OCI-LY7 (cell line): Measurements from ENCODE around the gene DAPK2. TPM values are rescaled to one million over a fixed set of nuclear protein-coding genes. Genes with fewer than 3 reads are reported as not detected.

Experiments used
- BruUV-seq: library from RNA; stranded (reverse); fragments of 400-500 nt; replicated peaks from 2 replicates; lab custom pipeline; 2021; lab: Mats Ljungman, UMichigan
- CTCF ChIA-PET: fragments of 300-600 bp; sonication (Branson Sonifier 250); formaldehyde crosslinking; loops from one replicate; lab custom pipeline; 2022; ENCODE audit warnings: antibody characterized with exemption; ENCODE audit not compliant: unreplicated experiment; lab: Charles Lee
- POLR2A ChIA-PET: fragments of 300-600 bp; sonication (Branson Sonifier 250); formaldehyde crosslinking; loops from one replicate; lab custom pipeline; 2022; ENCODE audit warnings: antibody characterized with exemption; lab: Charles Lee
- DNase-seq: peaks from one replicate; pipeline ENCODE4 v3.0.0-alpha.2; 2015; ENCODE audit warnings: low spot score
- H2AFZ ChIP-seq: fragments of 200-600 bp; sonication (generic), shearing (Covaris generic); 2 replicates; pipeline ENCODE4 v1.6.1; 2014; ENCODE audit warnings: mild to moderate bottlenecking, antibody characterized with exemption, low read length, moderate library complexity
- H3K27ac ChIP-seq: fragments of 200-600 bp; sonication (generic); 2 replicates; pipeline ENCODE4 v1.5.1; 2014; ENCODE audit warnings: mixed run types, low read depth, mild to moderate bottlenecking, moderate library complexity, low read length, inconsistent platforms; ENCODE audit not compliant: poor library complexity, severe bottlenecking
- H3K36me3 ChIP-seq: fragments of 200-600 bp; sonication (generic); 2 replicates; pipeline ENCODE4 v1.6.1; 2014; ENCODE audit warnings: mild to moderate bottlenecking, antibody characterized with exemption, low read length, moderate library complexity, mixed read lengths; ENCODE audit not compliant: insufficient read depth
- H3K4me1 ChIP-seq: fragments of 200-600 bp; sonication (generic); 2 replicates; pipeline ENCODE4 v1.5.1; 2014; ENCODE audit warnings: mild to moderate bottlenecking, low read length; ENCODE audit not compliant: insufficient read depth, poor library complexity, severe bottlenecking
- H3K4me2 ChIP-seq: fragments of 200-600 bp; sonication (generic); 2 replicates; pipeline ENCODE4 v1.6.1; 2014; ENCODE audit warnings: mild to moderate bottlenecking, low read length
- H3K4me3 ChIP-seq: fragments of 200-600 bp; sonication (generic); 2 replicates; pipeline ENCODE4 v1.5.1; 2014; ENCODE audit warnings: mild to moderate bottlenecking, low read depth, low read length; ENCODE audit not compliant: poor library complexity, severe bottlenecking
- H3K79me2 ChIP-seq: fragments of 200-600 bp; sonication (generic); 2 replicates; pipeline ENCODE4 v1.6.1; 2016; ENCODE audit warnings: low read depth, mild to moderate bottlenecking, low read length, moderate library complexity, mixed read lengths; ENCODE audit not compliant: insufficient read depth
- H3K9me2 ChIP-seq: fragments of 200-600 bp; sonication (generic); 2 replicates; pipeline ENCODE4 v1.6.1; 2016; ENCODE audit warnings: mild to moderate bottlenecking, low read length, mixed read lengths; ENCODE audit not compliant: insufficient read depth
- H3K9me3 ChIP-seq: fragments of 200-600 bp; sonication (generic); 2 replicates; pipeline ENCODE4 v1.6.1; 2014; ENCODE audit warnings: mild to moderate bottlenecking, mixed run types, low read length, mixed read lengths
- H4K20me1 ChIP-seq: fragments of 200-600 bp; sonication (generic); 2 replicates; pipeline ENCODE4 v1.6.1; 2014; ENCODE audit warnings: mild to moderate bottlenecking, antibody characterized with exemption, low read length, moderate library complexity, mixed read lengths; ENCODE audit not compliant: insufficient read depth
- CTCF ChIP-seq: fragments of 200-600 bp; sonication (generic); conservative IDR thresholded peaks from 2 replicates; pipeline ENCODE4 v1.5.1; 2014; ENCODE audit warnings: mild to moderate bottlenecking, antibody characterized with exemption, low read length, moderate library complexity, mixed read lengths
- EZH2phosphoT487 ChIP-seq: fragments of 200-600 bp; sonication (generic); IDR thresholded peaks from 2 replicates; pipeline ENCODE4 v1.6.1; 2018; ENCODE audit warnings: low read depth, borderline replicate concordance, mild to moderate bottlenecking, mixed run types, antibody characterized with exemption, low read length, moderate library complexity, mixed read lengths
- intact Hi-C: fragments of 100-400 bp; cut with micrococcal nuclease; formaldehyde crosslinking; loops from one replicate; pipeline ENCODE4 v1.10.0; 2022; ENCODE audit not compliant: unreplicated experiment
- total RNA-seq, 2 experiments: library from RNA; depleted of rRNA in 1 of 2; stranded (reverse); fragments of >200 nt in 1 of 2; shearing (Covaris generic) in 1 of 2; gene quantifications; 2 replicates each; pipeline ENCODE4 v1.2.3, GENCODE V29; 2014 to 2022

Gene DAPK2
- total RNA-seq, 2 experiments from 2014 or later: 0.36 to 1.2 TPM

GRCh38 chr15:63912061-63912615, 134.1 kb downstream of the DAPK2 start:
- Histone ChIP-seq H3K9me2 (no peaks in the 10 kb centered on the region), H3K27ac (no peak overlapping the region), H4K20me1 (no peaks in the 10 kb centered on the region), H3K4me1 (peaks cover 4% of the 10 kb centered on the region), H3K4me2 (no peak overlapping the region), H3K4me3 (no peak overlapping the region), H3K36me3 (no peaks in the 10 kb centered on the region), H2AFZ (no peak overlapping the region), H3K79me2 (no peaks in the 10 kb centered on the region), H3K9me3 (no peaks in the 10 kb centered on the region)
- no peak for TF ChIP-seq CTCF
- TF ChIP-seq EZH2phosphoT487: no peak
- no TSS peak for BruUV-seq
- ChIA-PET CTCF (no interaction called here), POLR2A (no interaction called here)
- DNase-seq: no peak
- intact Hi-C loops: no loop called here

DNA sequence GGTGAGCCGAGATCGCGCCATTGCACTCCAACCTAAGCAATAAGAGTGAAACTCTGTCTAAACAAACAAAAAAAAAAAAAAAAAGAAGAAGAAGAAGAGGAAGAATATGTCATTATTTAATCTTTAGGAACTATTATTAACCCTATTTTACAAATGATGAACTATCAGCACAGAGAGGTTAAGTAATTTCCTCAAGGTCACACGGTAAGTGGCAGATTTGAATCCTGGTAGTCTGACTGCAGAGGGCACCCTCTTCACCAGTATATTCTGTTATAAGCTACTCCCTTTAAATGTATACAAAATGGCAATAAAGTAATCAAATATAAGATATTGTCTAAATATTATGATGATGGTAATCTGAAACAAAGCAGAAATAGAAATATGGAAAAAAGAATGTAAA, 135.1 kb downstream of the DAPK2 start:
- no peak for DNase-seq
- no TSS peak for BruUV-seq
- Histone ChIP-seq H3K9me3 (no peaks in the 10 kb centered on the region), H4K20me1 (no peaks in the 10 kb centered on the region), H2AFZ (no peak overlapping the region), H3K4me1 (peaks cover 4% of the 10 kb centered on the region), H3K4me3 (no peak overlapping the region), H3K9me2 (no peaks in the 10 kb centered on the region), H3K36me3 (no peaks in the 10 kb centered on the region), H3K79me2 (no peaks in the 10 kb centered on the region), H3K4me2 (no peak overlapping the region), H3K27ac (no peak overlapping the region)
- intact Hi-C loops: no loop called here
- CTCF ChIA-PET: no interaction called here
- POLR2A ChIA-PET: interaction anchor here (0.7 kb wide), 1 partner anchor 178 kb away, joined by 8 read pairs; no protein-coding TSS in a partner anchor
- TF ChIP-seq CTCF (no peak; the same call in 1 of the 2 replicates), EZH2phosphoT487 (no peak)

- TF ChIP-seq CTCF (no peak), EZH2phosphoT487 (no peak)
- no peak for DNase-seq
- intact Hi-C loops: no loop called here
- no peaks in the 10 kb centered on the region for H3K79me2 ChIP-seq
- no peaks in the 10 kb centered on the region for H3K4me1 ChIP-seq
- H2AFZ ChIP-seq: no peak overlapping the region
- H3K36me3 ChIP-seq: no peaks in the 10 kb centered on the region
- no TSS peak for BruUV-seq
- H3K9me3 ChIP-seq: no peaks in the 10 kb centered on the region
- H3K4me2 ChIP-seq: no peak overlapping the region
- no peaks in the 10 kb centered on the region for H4K20me1 ChIP-seq
- H3K4me3 ChIP-seq: no peak overlapping the region
- H3K27ac ChIP-seq: no peak overlapping the region
- no peaks in the 10 kb centered on the region for H3K9me2 ChIP-seq
- POLR2A ChIA-PET: interaction anchor here (0.7 kb wide), 1 partner anchor 1177 kb away, joined by 3 read pairs; no protein-coding TSS in a partner anchor
- CTCF ChIA-PET: no interaction called here
Measured at GRCh38 chr15:63909819-63910437, 136.4 kb downstream of the DAPK2 start.
